ENCODE measurements around the gene DMRT2. TPM values are rescaled to one million over a fixed set of nuclear protein-coding genes. Genes with fewer than 3 reads are reported as not detected.
A peak's percentile ranks its signal among the peaks of the same experiment; 100 is the strongest.

DMRT2 gene
- total and polyA plus RNA-seq, 2 of the 13 experiments (the other 11 are each of a cell fraction or from before 2014, with no cell fraction given) = not detected

GRCh38 chr9:1018121-1018520 is 32.0 kb upstream of the DMRT2 start (continued):
- TF ChIP-seq ATF2 (CRISPR knock-in tag; IDR thresholded peaks at IDR 0.05) (no peak), TFE3 (CRISPR knock-in tag; IDR thresholded peaks at IDR 0.05) (0 out of 2 replicates have a peak, but pooled peaks have one; percentile 26), TAF15 (IDR thresholded peaks at IDR 0.05; ENCODE audit: low read depth, low read length, poor library complexity, severe bottlenecking) (no peak), ZNF446 (CRISPR knock-in tag; IDR thresholded peaks at IDR 0.05) (no peak), ZNF687 (CRISPR knock-in tag; IDR thresholded peaks at IDR 0.05) (no peak), SALL2 (CRISPR knock-in tag; IDR thresholded peaks at IDR 0.05) (no peak), USF2 (IDR thresholded peaks at IDR 0.05; ENCODE audit: low read depth, low read length) (peak; percentile 55), USF2 (CRISPR knock-in tag; IDR thresholded peaks at IDR 0.05; ENCODE audit: borderline replicate concordance) (peak; percentile 83; the same call in 1 of the 2 replicates), STAG1 (CRISPR knock-in tag; IDR thresholded peaks at IDR 0.05) (peak; percentile 67), CTCF (CRISPR knock-in tag; IDR thresholded peaks at IDR 0.05) (peak; percentile 57), ZNF12 (CRISPR knock-in tag; IDR thresholded peaks at IDR 0.05) (no peak), CBX2 (IDR thresholded peaks at IDR 0.05; ENCODE audit: low read depth, low read length) (no peak), CBX2 (CRISPR knock-in tag; IDR thresholded peaks at IDR 0.05; ENCODE audit: low read depth) (no peak), KDM2A (CRISPR knock-in tag; IDR thresholded peaks at IDR 0.05; ENCODE audit: borderline replicate concordance, low read depth) (no peak), NCOR1 (IDR thresholded peaks at IDR 0.05; ENCODE audit: borderline replicate concordance, low read length) (no peak), SPEN (CRISPR knock-in tag; IDR thresholded peaks at IDR 0.05; ENCODE audit: low read depth) (no peak), ZNF678 (CRISPR knock-in tag; IDR thresholded peaks at IDR 0.05) (no peak)

All from HepG2 (cell line).